LNCAP (cell line): ENCODE measurements around the gene LIMK1.

Experiments
- CTCF ChIP-seq: fragments of 450-650 bp; IDR thresholded peaks from 2 replicates; pipeline ENCODE4 v1.5.1; 2017; ENCODE audit warnings: mild to moderate bottlenecking

The LIMK1 gene

GRCh38 chr7:74093671-74094223, 10.1 kb downstream of the LIMK1 start:
- no peak for TF ChIP-seq CTCF

- TF ChIP-seq CTCF, result no peak
These were observed 10.9 kb downstream of the LIMK1 start for GRCh38 chr7:74094224-74095101.

GRCh38 chr7:74095135-74095534, 11.5 kb downstream of the LIMK1 start:
- TF ChIP-seq CTCF, result no peak

- TF ChIP-seq CTCF, result no peak
These were observed 14.5 kb downstream of the LIMK1 start for GRCh38 chr7:74097937-74098614.

GRCh38 chr7:74099031-74099430, 15.4 kb downstream of the LIMK1 start:
- no peak for TF ChIP-seq CTCF

- no peak for TF ChIP-seq CTCF
These were observed 17.6 kb downstream of the LIMK1 start for GRCh38 chr7:74101061-74101681.

GRCh38 chr7:74103219-74103772, 19.7 kb downstream of the LIMK1 start:
- no peak for TF ChIP-seq CTCF
